Suprapubic skin (tissue), 3 donors: ENCODE data around the gene CXCR5.

Source experiments
- CTCF ChIP-seq, 2 donors: fragments of 200-600 bp in 1 of 2; fragments of 450-650 bp in 1 of 2; sonication (generic) in 1 of 2; IDR thresholded peaks; one replicate each; pipeline ENCODE4 v1.5.1; 2016 to 2019; ENCODE audit warnings: antibody characterized with exemption in 2 of 2, mild to moderate bottlenecking in 1 of 2, moderate library complexity in 1 of 2
- POLR2A ChIP-seq, 2 donors: fragments of 450-650 bp; IDR thresholded peaks; one replicate each; pipeline ENCODE4 v1.6.1; 2017; ENCODE audit warnings: antibody characterized with exemption in 2 of 2, mild to moderate bottlenecking in 2 of 2, moderate library complexity in 2 of 2

GRCh38 chr11:118929501-118930093 lies 45.9 kb downstream of the CXCR5 start:
- TF ChIP-seq CTCF (IDR thresholded peaks at IDR 0.05) (no peak), POLR2A (IDR thresholded peaks at IDR 0.05) (no peak)
